ENCODE results near the gene CCNYL1. TPM values are rescaled to one million over a fixed set of nuclear protein-coding genes. Genes with fewer than 3 reads are reported as not detected.

Gene CCNYL1
- total RNA-seq, 1 donor from 2014 or later = 10.2 TPM

GRCh38 chr2:207772844-207773205 lies 61.4 kb downstream of the CCNYL1 start:
- DNase-seq (ENCODE audit: missing footprints) (no peak), ATAC-seq (no peak)
- intact Hi-C loops (cut with DNase I) = loop anchor here (5.0 kb wide), 2 partner anchors 49 to 64 kb away; no protein-coding TSS in a partner anchor

GRCh38 chr2:207775473-207775872 lies 64.0 kb downstream of the CCNYL1 start:
- ATAC-seq (no peak), DNase-seq (ENCODE audit: missing footprints) (no peak)
- intact Hi-C loops (cut with DNase I) = no loop called here

GRCh38 chr2:207777124-207777523 lies 65.7 kb downstream of the CCNYL1 start:
- no peak for ATAC-seq

GRCh38 chr2:207778298-207778882 lies 67.0 kb downstream of the CCNYL1 start:
- no peak for DNase-seq (ENCODE audit: missing footprints)
- intact Hi-C loops (cut with DNase I) = no loop called here
- ATAC-seq = no peak

More at GRCh38 chr2:207777124-207777523, 65.7 kb downstream of the CCNYL1 start:
- DNase-seq (ENCODE audit: missing footprints) = no peak
- intact Hi-C loops (cut with DNase I) = no loop called here

- DNase-seq (ENCODE audit: missing footprints) = no peak
- no peak for ATAC-seq
- intact Hi-C loops (cut with DNase I) = no loop called here
These were observed 68.1 kb downstream of the CCNYL1 start for GRCh38 chr2:207779523-207779922.

- intact Hi-C loops (cut with DNase I) = no loop called here
- ATAC-seq (no peak), DNase-seq (ENCODE audit: missing footprints) (no peak)
These were observed 71.0 kb downstream of the CCNYL1 start for GRCh38 chr2:207782238-207783030.

GRCh38 chr2:207783514-207783913 lies 72.1 kb downstream of the CCNYL1 start:
- intact Hi-C loops (cut with DNase I) = no loop called here
- DNase-seq (ENCODE audit: missing footprints) = no peak
- ATAC-seq = no peak

GRCh38 chr2:207784898-207785297 lies 73.5 kb downstream of the CCNYL1 start:
- intact Hi-C loops (cut with DNase I) = no loop called here
- DNase-seq (ENCODE audit: missing footprints) = no peak
- no peak for ATAC-seq

- ATAC-seq (no peak), DNase-seq (ENCODE audit: missing footprints) (peak; percentile 63)
- intact Hi-C loops (cut with DNase I) = no loop called here
These were observed 75.6 kb downstream of the CCNYL1 start for GRCh38 chr2:207787017-207787416.

GRCh38 chr2:207787800-207788199 lies 76.4 kb downstream of the CCNYL1 start:
- no peak for ATAC-seq
- intact Hi-C loops (cut with DNase I) = no loop called here
- DNase-seq (ENCODE audit: missing footprints) = no peak

GRCh38 chr2:207790898-207791297 lies 79.5 kb downstream of the CCNYL1 start:
- intact Hi-C loops (cut with DNase I) = no loop called here
- ATAC-seq (no peak), DNase-seq (ENCODE audit: missing footprints) (no peak)

GRCh38 chr2:207791579-207792243 lies 80.3 kb downstream of the CCNYL1 start:
- DNase-seq (ENCODE audit: missing footprints) = no peak
- intact Hi-C loops (cut with DNase I) = no loop called here
- ATAC-seq = no peak

GRCh38 chr2:207792244-207792785 lies 80.9 kb downstream of the CCNYL1 start:
- intact Hi-C loops (cut with DNase I) = no loop called here
- DNase-seq (ENCODE audit: missing footprints) (no peak), ATAC-seq (no peak)

GRCh38 chr2:207796585-207797350 lies 85.3 kb downstream of the CCNYL1 start:
- intact Hi-C loops (cut with DNase I) = no loop called here
- ATAC-seq (peak; percentile 70), DNase-seq (ENCODE audit: missing footprints) (no peak)

GRCh38 chr2:207801259-207801658 lies 89.8 kb downstream of the CCNYL1 start:
- no peak for ATAC-seq
- no peak for DNase-seq (ENCODE audit: missing footprints)
- intact Hi-C loops (cut with DNase I) = no loop called here

GRCh38 chr2:207802650-207803049 lies 91.2 kb downstream of the CCNYL1 start:
- intact Hi-C loops (cut with DNase I) = no loop called here
- ATAC-seq = no peak
- no peak for DNase-seq (ENCODE audit: missing footprints)
